ENCODE measurements around the gene CELF5.

DNA sequence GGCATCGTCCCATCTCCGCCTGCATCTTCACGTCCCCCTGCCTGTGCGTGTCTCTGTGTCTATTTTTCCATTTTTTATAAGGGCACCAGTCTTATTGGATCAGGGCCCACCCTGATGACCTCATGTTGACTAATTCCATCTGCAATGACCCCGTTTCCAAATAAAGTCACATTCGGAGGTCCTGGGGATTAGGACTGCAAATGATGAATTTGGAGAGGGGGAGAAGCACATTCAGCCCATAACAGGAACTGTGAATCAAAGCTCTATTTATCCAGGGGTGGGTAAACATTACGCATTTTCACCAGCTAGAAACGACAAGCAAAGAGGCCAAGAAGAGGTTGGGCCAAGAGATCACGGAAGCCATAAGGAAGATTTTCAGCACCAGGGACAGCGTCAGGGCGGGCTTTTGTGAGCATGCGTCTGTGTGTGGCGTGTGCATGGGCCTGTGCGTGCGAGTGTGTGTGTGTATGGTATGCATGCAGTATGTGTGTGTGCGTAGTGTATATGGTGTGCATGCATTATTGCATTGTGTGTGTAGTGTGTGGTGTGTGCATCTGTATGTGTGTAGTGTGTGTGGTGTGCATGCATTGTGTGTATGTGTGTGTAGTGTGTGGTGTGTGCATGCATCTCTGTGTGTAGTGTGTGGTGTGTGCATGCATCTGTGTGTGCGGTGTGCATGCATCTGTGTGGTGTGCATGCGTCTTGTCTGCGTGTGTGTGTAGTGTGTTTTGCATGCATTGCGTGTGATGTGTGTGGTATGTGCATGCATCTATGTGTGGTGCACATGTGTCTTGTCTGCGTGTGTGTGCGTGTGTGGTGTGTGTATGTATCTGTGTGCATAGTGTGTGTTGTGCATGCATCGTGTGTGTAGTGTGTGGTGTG is 19.6 kb downstream of the CELF5 start:
- TF ChIP-seq CTCF (conservative IDR thresholded peaks at IDR 0.05; ENCODE audit: low read depth in 2 of 2), result no peak
- TF ChIP-seq JUNB (IDR thresholded peaks at IDR 0.05; ENCODE audit: unreplicated experiment), result no peak
- TF ChIP-seq EZH2 (IDR thresholded peaks at IDR 0.05; ENCODE audit: low read depth, unreplicated experiment), result no peak
- no peak for TF ChIP-seq ZNF331 (CRISPR knock-in tag; IDR thresholded peaks at IDR 0.05; ENCODE audit: low read depth)
- TF ChIP-seq EZH2phosphoT487 (IDR thresholded peaks at IDR 0.05; ENCODE audit: unreplicated experiment), result no peak
- no peak for TF ChIP-seq POLR2AphosphoS5 (IDR thresholded peaks at IDR 0.05; ENCODE audit: low read depth)
- no peak for TF ChIP-seq CREB1 (CRISPR knock-in tag; IDR thresholded peaks at IDR 0.05; ENCODE audit: low read depth)
- no peak for TF ChIP-seq STAT1 (IDR thresholded peaks at IDR 0.05; ENCODE audit: unreplicated experiment)
- TF ChIP-seq, protein P1, sequence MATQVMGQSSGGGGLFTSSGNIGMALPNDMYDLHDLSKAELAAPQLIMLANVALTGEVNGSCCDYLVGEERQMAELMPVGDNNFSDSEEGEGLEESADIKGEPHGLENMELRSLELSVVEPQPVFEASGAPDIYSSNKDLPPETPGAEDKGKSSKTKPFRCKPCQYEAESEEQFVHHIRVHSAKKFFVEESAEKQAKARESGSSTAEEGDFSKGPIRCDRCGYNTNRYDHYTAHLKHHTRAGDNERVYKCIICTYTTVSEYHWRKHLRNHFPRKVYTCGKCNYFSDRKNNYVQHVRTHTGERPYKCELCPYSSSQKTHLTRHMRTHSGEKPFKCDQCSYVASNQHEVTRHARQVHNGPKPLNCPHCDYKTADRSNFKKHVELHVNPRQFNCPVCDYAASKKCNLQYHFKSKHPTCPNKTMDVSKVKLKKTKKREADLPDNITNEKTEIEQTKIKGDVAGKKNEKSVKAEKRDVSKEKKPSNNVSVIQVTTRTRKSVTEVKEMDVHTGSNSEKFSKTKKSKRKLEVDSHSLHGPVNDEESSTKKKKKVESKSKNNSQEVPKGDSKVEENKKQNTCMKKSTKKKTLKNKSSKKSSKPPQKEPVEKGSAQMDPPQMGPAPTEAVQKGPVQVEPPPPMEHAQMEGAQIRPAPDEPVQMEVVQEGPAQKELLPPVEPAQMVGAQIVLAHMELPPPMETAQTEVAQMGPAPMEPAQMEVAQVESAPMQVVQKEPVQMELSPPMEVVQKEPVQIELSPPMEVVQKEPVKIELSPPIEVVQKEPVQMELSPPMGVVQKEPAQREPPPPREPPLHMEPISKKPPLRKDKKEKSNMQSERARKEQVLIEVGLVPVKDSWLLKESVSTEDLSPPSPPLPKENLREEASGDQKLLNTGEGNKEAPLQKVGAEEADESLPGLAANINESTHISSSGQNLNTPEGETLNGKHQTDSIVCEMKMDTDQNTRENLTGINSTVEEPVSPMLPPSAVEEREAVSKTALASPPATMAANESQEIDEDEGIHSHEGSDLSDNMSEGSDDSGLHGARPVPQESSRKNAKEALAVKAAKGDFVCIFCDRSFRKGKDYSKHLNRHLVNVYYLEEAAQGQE (IDR thresholded peaks at IDR 0.05; ENCODE audit: unreplicated experiment), result peak; percentile 94
- TF ChIP-seq ETS1 (IDR thresholded peaks at IDR 0.05), result no peak

Measured in GM23338 (cell line).